H9 (cell line): ENCODE data around the gene ARHGEF7. TPM values are rescaled to one million over a fixed set of nuclear protein-coding genes. Genes with fewer than 3 reads are reported as not detected.

ENCODE experiments used
- DNase-seq: peaks from one replicate; pipeline ENCODE4 v3.0.0-alpha.2; 2017
- H2AFZ ChIP-seq: one replicate; pipeline ENCODE4 v1.6.1; 2013; ENCODE audit warnings: mild to moderate bottlenecking, low read length, control low read depth, moderate library complexity
- H2AK5ac ChIP-seq: 2 replicates; pipeline ENCODE4 v1.6.1; 2013; ENCODE audit warnings: low read length, control low read depth, mixed read lengths; ENCODE audit not compliant: insufficient read length
- H2BK120ac ChIP-seq: one replicate; pipeline ENCODE4 v1.6.1; 2013; ENCODE audit warnings: low read depth, mild to moderate bottlenecking, low read length, control low read depth, inconsistent platforms; ENCODE audit not compliant: poor library complexity, severe bottlenecking
- H2BK12ac ChIP-seq: 2 replicates; pipeline ENCODE4 v1.6.1; 2013; ENCODE audit warnings: low read length, control low read depth, mixed read lengths, low read depth; ENCODE audit not compliant: insufficient read length
- H2BK15ac ChIP-seq: 2 replicates; pipeline ENCODE4 v1.6.1; 2013; ENCODE audit warnings: low read depth, low read length, control low read depth
- H2BK20ac ChIP-seq: one replicate; pipeline ENCODE4 v1.6.1; 2013; ENCODE audit warnings: low read depth, mild to moderate bottlenecking, low read length, control low read depth, inconsistent platforms; ENCODE audit not compliant: poor library complexity, severe bottlenecking
- H2BK5ac ChIP-seq: 2 replicates; pipeline ENCODE4 v1.6.1; 2013; ENCODE audit warnings: low read length, control low read depth, mixed read lengths; ENCODE audit not compliant: insufficient read length
- H3K14ac ChIP-seq: 2 replicates; pipeline ENCODE4 v1.6.1; 2013; ENCODE audit warnings: low read length, control low read depth; ENCODE audit not compliant: insufficient read depth
- H3K18ac ChIP-seq: 2 replicates; pipeline ENCODE4 v1.6.1; 2013; ENCODE audit warnings: low read depth, mild to moderate bottlenecking, mixed read lengths, low read length, control low read depth; ENCODE audit not compliant: insufficient read length
- H3K23ac ChIP-seq: 2 replicates; pipeline ENCODE4 v1.6.1; 2013; ENCODE audit warnings: low read length, control low read depth, mixed read lengths, low read depth; ENCODE audit not compliant: insufficient read length
- H3K23me2 ChIP-seq: 2 replicates; pipeline ENCODE4 v1.6.1; 2013; ENCODE audit warnings: low read depth, mild to moderate bottlenecking, mixed read lengths, low read length, control low read depth; ENCODE audit not compliant: insufficient read length, poor library complexity, severe bottlenecking
- H3K27ac ChIP-seq: 2 replicates; pipeline ENCODE4 v1.5.1; 2013; ENCODE audit warnings: low read length, control low read depth, mixed read lengths, low read depth; ENCODE audit not compliant: insufficient read length
- H3K27me3 ChIP-seq: 2 replicates; pipeline ENCODE4 v1.6.1; 2013; ENCODE audit warnings: low read length, control low read depth, inconsistent platforms; ENCODE audit not compliant: insufficient read depth
- H3K4ac ChIP-seq: 2 replicates; pipeline ENCODE4 v1.6.1; 2013; ENCODE audit warnings: low read depth, mild to moderate bottlenecking, control low read depth, inconsistent platforms, low read length, moderate library complexity
- H3K4me1 ChIP-seq: 2 replicates; pipeline ENCODE4 v1.6.1; 2013; ENCODE audit warnings: low read length, control low read depth, inconsistent platforms; ENCODE audit not compliant: insufficient read depth
- H3K4me2 ChIP-seq: 2 replicates; pipeline ENCODE4 v1.6.1; 2013; ENCODE audit warnings: low read length, control low read depth, mixed read lengths; ENCODE audit not compliant: insufficient read length, insufficient read depth
- H3K56ac ChIP-seq: 2 replicates; pipeline ENCODE4 v1.6.1; 2013; ENCODE audit warnings: low read depth, mild to moderate bottlenecking, mixed read lengths, low read length, control low read depth; ENCODE audit not compliant: insufficient read length
- H3K79me1 ChIP-seq: 2 replicates; pipeline ENCODE4 v1.6.1; 2013; ENCODE audit warnings: low read depth, mild to moderate bottlenecking, moderate library complexity, low read length, control low read depth, inconsistent platforms; ENCODE audit not compliant: insufficient read depth, poor library complexity, severe bottlenecking
- H3K79me2 ChIP-seq: 2 replicates; pipeline ENCODE4 v1.6.1; 2013; ENCODE audit warnings: low read length, control low read depth, inconsistent platforms; ENCODE audit not compliant: insufficient read depth
- H3K9ac ChIP-seq: 2 replicates; pipeline ENCODE4 v1.6.1; 2013; ENCODE audit warnings: low read length, control low read depth, mixed read lengths; ENCODE audit not compliant: insufficient read length; ENCODE audit errors: extremely low read depth
- H3K9me3 ChIP-seq: one replicate; pipeline ENCODE4 v1.6.1; 2013; ENCODE audit warnings: low read depth, low read length, inconsistent platforms; ENCODE audit not compliant: control insufficient read depth
- H3T11ph ChIP-seq: one replicate; pipeline ENCODE4 v1.6.1; 2013; ENCODE audit warnings: mild to moderate bottlenecking, low read length, control low read depth, inconsistent platforms
- H4K20me1 ChIP-seq: one replicate; pipeline ENCODE4 v1.6.1; 2013; ENCODE audit not compliant: control insufficient read depth, insufficient read length, insufficient read depth
- H4K5ac ChIP-seq: 2 replicates; pipeline ENCODE4 v1.6.1; 2013; ENCODE audit warnings: low read depth, mild to moderate bottlenecking, mixed read lengths, low read length, control low read depth; ENCODE audit not compliant: insufficient read length
- H4K8ac ChIP-seq: replicated peaks from 2 replicates; pipeline ENCODE4 v1.6.1; 2013; ENCODE audit warnings: low read length, control low read depth, mixed read lengths, low read depth; ENCODE audit not compliant: insufficient read length
- H4K91ac ChIP-seq: 2 replicates; pipeline ENCODE4 v1.6.1; 2013; ENCODE audit warnings: low read depth, mild to moderate bottlenecking, moderate library complexity, mixed read lengths, low read length, control low read depth; ENCODE audit not compliant: insufficient read length
- H3K27ac Mint-ChIP-seq, 3 experiments: 2 replicates in 2 of 3; 3 replicates in 1 of 3; pipeline ENCODE4 v1.8.0; 2020 to 2021; ENCODE audit warnings: mixed read lengths in 3 of 3, mild to moderate bottlenecking in 1 of 3, moderate library complexity in 1 of 3
- H3K27me3 Mint-ChIP-seq: 2 replicates; pipeline ENCODE4 v1.8.0; 2021; ENCODE audit warnings: low read depth, mild to moderate bottlenecking, moderate library complexity, mixed read lengths
- H3K36me3 Mint-ChIP-seq, 3 experiments: 2 replicates in 2 of 3; 3 replicates in 1 of 3; pipeline ENCODE4 v1.8.0; 2020 to 2021; ENCODE audit warnings: low read depth in 3 of 3, mixed read lengths in 3 of 3; ENCODE audit not compliant: insufficient read depth in 1 of 3
- H3K4me1 Mint-ChIP-seq, 2 experiments: 2 replicates each; pipeline ENCODE4 v1.8.0; 2020; ENCODE audit warnings: mixed read lengths in 2 of 2
- H3K4me3 Mint-ChIP-seq, 2 experiments: 2 replicates in 1 of 2; 3 replicates in 1 of 2; pipeline ENCODE4 v1.8.0; 2020 to 2021; ENCODE audit warnings: mild to moderate bottlenecking in 2 of 2, mixed read lengths in 2 of 2, moderate library complexity in 1 of 2
- H3K9me3 Mint-ChIP-seq, 2 experiments: 2 replicates in 1 of 2; 3 replicates in 1 of 2; pipeline ENCODE4 v1.8.0; 2020; ENCODE audit warnings: mild to moderate bottlenecking in 2 of 2, mixed read lengths in 2 of 2, moderate library complexity in 1 of 2
- CTCF ChIP-seq: fragments of 200-600 bp; sonication (generic); conservative IDR thresholded peaks from 3 replicates; pipeline ENCODE4 v1.8.0; 2021; ENCODE audit warnings: antibody characterized with exemption, mild to moderate bottlenecking
- total RNA-seq: library from RNA; stranded (reverse); gene quantifications from 2 replicates; pipeline ENCODE4 v1.2.1, GENCODE V29; 2021

ARHGEF7 gene
- total RNA-seq, 1 experiment from 2014 or later = 51.9 TPM

- H2BK120ac ChIP-seq = no peak overlapping the region
- H4K20me1 ChIP-seq = no peaks in the 10 kb centered on the region
- H4K91ac ChIP-seq = no peak overlapping the region
- H3K23ac ChIP-seq = no peak overlapping the region
- H3K4me2 ChIP-seq = no peak overlapping the region
- no peak overlapping the region for H4K8ac ChIP-seq
- H3K4ac ChIP-seq = no peak overlapping the region
- H3K9me3 ChIP-seq = no peaks in the 10 kb centered on the region
- no peak overlapping the region for H3K27ac Mint-ChIP-seq
- H3K9ac ChIP-seq = no peak overlapping the region
- H2AK5ac ChIP-seq = no peak overlapping the region
- no peak overlapping the region for H2BK20ac ChIP-seq
- no peak overlapping the region for H2BK12ac ChIP-seq
- H2BK15ac ChIP-seq = no peak overlapping the region
- no peaks in the 10 kb centered on the region for H3K36me3 Mint-ChIP-seq
- H3K79me2 ChIP-seq = no peaks in the 10 kb centered on the region
- H3K14ac ChIP-seq = no peak overlapping the region
- H3K18ac ChIP-seq = no peak overlapping the region
- H3K56ac ChIP-seq = no peak overlapping the region
- peaks cover 15% of the 10 kb centered on the region for H3K27me3 Mint-ChIP-seq
- no peaks in the 10 kb centered on the region for H3K27me3 ChIP-seq
- no peak overlapping the region for H2AFZ ChIP-seq
- no peak overlapping the region for H3T11ph ChIP-seq
- no peaks in the 10 kb centered on the region for H3K9me3 Mint-ChIP-seq
- no peak overlapping the region for H2BK5ac ChIP-seq
- H3K79me1 ChIP-seq = no peaks in the 10 kb centered on the region
- H3K23me2 ChIP-seq = no peaks in the 10 kb centered on the region
- H3K4me3 Mint-ChIP-seq = no peak overlapping the region
- H3K27ac ChIP-seq = no peak overlapping the region
- H3K4me1 ChIP-seq = no peaks in the 10 kb centered on the region
- H3K4me1 Mint-ChIP-seq = peaks cover 4 to 7% of the 10 kb centered on the region in 2 experiments; a peak in 1 of 4 replicates
- no peak for TF ChIP-seq CTCF
- DNase-seq = no peak
- H4K5ac ChIP-seq = no peak overlapping the region
These were observed 11.4 kb downstream of the ARHGEF7 start for GRCh38 chr13:111126509-111126908.
